GM21528 (cell line): ENCODE results near the gene ETFB.

Source experiments
- ATAC-seq: cut with Tn5 transposase; IDR thresholded peaks from one replicate; pipeline ENCODE4 v1.9.1; 2021; ENCODE audit warnings: mild to moderate bottlenecking, moderate library complexity; ENCODE audit not compliant: unreplicated experiment, low FRiP score

The ETFB gene

DNA sequence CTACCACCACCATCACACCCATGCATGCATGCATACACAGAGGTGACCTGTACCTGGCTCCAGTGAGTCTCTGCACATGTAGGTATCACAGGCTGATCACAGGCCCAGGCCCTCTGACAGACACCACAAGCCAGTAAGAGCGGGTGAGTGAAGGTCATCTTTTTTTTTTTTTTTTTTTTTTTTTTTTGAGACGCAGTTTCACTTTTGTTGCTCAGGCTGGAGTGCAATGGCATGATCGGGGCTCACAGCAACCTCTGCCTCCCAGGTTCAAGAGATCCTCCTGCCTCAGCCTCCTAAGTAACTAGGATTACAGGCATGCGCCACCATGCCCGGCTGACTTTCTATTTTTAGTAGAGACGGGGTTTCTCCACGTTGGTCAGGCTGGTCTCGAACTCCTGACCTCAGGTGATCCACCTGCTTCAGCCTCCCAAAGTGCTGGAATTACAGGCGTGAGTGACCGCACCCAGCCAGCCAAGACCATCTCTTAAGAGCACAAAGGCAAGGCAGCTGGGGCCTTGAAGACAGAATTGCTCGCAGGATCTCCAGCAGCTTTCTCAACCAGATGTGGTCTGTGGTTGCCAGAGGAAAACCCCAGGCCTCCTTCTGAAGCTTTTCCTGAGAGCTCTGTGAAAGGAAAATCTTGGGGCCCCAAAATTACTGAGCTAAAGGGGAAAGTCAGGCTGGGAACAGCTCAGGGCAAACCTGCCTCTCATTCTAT lies 9.5 kb upstream of the ETFB start:
- ATAC-seq, result no peak

- no peak for ATAC-seq
Observed at GRCh38 chr19:51372649-51373504, 6.7 kb upstream of the ETFB start, which contains the start of gene NKG7. Gene NKG7, minus strand, starts transcription at chr19:51372654. Its CDS starts 119 bp downstream, at chr19:51372535.

DNA sequence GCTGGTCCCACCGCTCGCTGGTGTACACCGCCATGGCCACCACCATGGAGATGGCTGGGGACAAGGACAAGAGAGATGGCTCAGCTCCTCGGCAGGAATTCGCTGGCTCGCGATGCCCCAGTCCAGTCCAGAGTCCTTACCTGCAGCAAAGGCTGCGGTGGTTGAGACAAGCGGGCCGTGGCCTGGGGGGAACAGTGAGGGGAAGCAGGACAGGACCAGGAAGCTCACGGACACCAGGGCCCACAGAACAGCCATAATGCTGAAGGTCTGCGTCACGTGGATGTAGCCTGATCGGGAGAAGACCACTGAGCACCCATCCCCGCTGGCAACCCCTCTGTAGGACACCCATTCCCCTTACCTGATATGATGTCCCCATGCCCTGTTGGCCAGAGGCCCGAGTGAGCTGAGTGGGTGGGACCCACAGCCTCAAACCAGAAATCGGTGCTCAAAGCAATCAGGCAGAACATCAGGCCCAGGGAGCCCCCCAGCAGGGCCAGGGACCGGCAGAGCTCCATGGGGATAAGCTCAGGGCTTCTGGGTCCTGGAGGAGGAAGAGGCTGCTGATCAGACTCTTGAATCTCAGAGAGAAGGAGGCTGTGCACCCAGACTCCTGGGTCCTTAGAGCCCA lies 5.9 kb upstream of the ETFB start:
- ATAC-seq, result no peak

DNA sequence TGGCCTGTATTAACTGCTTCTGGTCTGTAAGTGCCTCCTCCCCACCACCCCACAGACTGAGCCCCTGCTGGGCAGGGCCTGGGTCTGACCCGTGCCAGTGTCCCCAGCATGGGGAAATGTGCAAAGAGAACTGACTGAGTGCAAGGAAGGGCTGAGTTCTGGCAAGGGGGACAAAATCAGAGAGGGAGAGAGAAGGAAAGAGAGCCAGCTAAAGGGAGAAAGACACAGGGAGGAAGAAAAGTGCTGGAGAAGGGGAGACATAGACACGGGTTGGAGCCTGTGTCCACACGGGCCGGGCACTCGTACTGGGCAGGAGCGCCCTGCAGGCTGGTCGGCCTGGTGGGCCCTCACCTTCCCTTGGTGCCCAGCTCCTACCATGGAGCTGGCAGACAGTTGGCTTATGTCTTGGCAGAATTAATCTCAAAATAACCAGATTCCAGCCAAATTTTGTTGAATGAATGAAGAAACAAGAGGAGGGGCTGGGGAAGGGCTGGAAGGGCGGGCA lies 5.0 kb upstream of the ETFB start:
- no peak for ATAC-seq

GRCh38 chr19:51370230-51370629 lies 4.0 kb upstream of the ETFB start:
- ATAC-seq, result no peak

GRCh38 chr19:51368366-51369282 lies 2.4 kb upstream of the ETFB start, which contains the start of gene CLDND2:
Gene CLDND2, minus strand, starts transcription at chr19:51369003. Its CDS starts 426 bp downstream, at chr19:51368577.
- no peak for ATAC-seq

GRCh38 chr19:51367565-51368365 lies 1.6 kb upstream of the ETFB start:
- peak; percentile 62 for ATAC-seq

GRCh38 chr19:51367255-51367564 lies 1.0 kb upstream of the ETFB start:
- ATAC-seq, result no peak

GRCh38 chr19:51366389-51367254 lies 434 bp upstream of the ETFB start:
- ATAC-seq, result peak; percentile 41

- ATAC-seq, result no peak
Observed at GRCh38 chr19:51365211-51365964, 800 bp downstream of the ETFB start.

GRCh38 chr19:51364200-51365106 lies 1.7 kb downstream of the ETFB start:
- no peak for ATAC-seq

DNA sequence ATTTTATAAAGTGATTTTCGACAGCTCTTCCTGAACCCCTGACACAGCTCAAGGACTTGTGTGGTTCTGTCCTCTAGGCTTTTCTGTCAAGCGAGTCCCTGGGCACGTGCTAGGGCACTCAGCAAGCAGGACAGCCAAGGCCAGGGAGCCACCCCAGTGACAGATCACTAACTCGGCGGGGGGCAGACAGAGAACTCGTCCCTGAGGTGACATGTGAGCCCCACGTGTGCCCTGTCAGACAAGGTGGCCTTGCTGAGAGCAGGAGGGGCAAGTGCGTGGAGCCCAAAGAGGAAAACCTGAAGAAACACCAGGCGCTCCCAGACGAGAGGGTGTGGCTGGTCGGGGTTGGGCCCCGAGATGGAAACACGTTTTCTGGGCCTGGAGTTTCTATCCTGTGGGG lies 4.9 kb downstream of the ETFB start:
- ATAC-seq, result no peak

DNA sequence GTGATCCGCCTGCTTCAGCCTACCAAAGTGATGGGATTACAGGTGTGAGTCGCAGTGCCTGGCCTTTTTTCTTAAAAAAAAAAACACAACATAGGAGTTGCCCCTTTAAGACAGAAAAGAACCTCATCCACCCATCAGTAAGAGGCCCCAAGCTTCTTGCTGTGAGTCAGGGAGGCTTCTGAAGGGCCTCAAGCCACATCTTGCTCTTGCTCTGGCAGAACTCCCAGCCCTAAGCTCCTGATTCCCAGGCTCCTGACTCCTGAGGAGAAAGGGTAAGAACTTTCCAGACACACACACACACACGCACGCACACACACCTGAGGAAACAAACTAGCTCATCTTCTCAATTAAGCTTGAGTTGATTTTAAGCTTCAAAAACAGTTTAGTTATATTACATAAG lies 6.9 kb downstream of the ETFB start:
- no peak for ATAC-seq

GRCh38 chr19:51357952-51358351 lies 8.2 kb downstream of the ETFB start:
- ATAC-seq, result no peak

DNA sequence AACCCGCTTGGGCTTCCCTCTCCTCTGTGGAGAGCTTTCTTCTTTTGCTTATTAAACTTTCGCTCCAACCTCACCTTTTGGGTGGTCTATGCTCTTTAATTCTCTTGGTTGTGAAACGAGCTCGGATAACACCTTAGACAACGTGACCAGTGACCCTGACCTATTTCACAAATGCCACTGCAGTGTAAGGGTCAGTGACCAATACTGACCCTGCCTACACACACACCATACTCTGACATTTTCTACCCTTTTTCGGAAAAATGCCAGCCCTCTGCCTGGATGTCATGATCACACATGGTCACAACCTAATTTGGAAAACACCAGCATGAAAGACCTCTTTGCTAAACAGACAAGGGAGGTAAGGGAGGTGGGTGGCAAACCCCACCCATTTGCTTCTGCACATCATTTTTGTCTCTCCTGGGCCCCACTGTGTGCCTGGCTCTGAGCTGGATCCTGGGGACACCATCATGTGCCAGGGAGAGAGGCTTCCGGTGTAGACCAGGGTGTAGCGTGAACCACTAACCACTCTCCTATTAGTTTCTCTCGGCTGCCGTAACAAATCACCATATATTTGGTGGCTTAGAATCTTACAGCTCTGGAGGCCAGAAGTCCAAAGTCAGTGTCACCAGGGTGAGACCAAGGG lies 9.9 kb downstream of the ETFB start:
- ATAC-seq, result no peak

DNA sequence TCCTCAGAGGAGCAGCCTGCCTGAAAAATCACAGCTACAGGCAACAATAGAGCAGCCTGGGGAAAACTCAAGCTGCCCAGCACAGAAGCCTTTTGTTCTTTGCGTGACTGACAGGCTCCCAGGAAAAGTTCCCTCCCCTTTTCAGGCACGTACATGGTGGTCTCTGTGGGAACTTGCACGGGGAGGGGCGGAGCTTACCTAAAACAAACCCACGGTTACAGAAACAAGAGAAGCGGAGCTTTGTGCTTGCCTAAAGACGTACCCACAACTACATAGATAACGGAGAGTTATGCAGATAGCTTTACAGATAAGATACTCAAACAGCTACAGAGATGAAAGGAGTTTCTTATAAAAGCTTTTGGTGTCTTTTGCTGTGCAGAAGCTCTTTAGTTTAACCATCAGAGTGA lies 11.4 kb downstream of the ETFB start:
- no peak for ATAC-seq
